Type B pancreatic cell (in vitro differentiated cells): Measurements from ENCODE around the gene FYB1. TPM values are rescaled to one million over a fixed set of nuclear protein-coding genes. Genes with fewer than 3 reads are reported as not detected.

Experiments used
- DNase-seq: peaks from one replicate; pipeline ENCODE4 v3.0.0; 2021; ENCODE audit warnings: mixed read lengths; ENCODE audit not compliant: unreplicated experiment; ENCODE audit errors: extremely low spot score
- H3K27ac Mint-ChIP-seq: 2 replicates; pipeline ENCODE4 v1.8.0; 2021; ENCODE audit warnings: mild to moderate bottlenecking, mixed read lengths
- H3K27me3 Mint-ChIP-seq: 2 replicates; pipeline ENCODE4 v1.8.0; 2021; ENCODE audit warnings: mixed read lengths
- H3K36me3 Mint-ChIP-seq: 2 replicates; pipeline ENCODE4 v1.8.0; 2021; ENCODE audit warnings: mixed read lengths
- H3K4me1 Mint-ChIP-seq: one replicate; pipeline ENCODE4 v1.8.0; 2021; ENCODE audit warnings: mixed read lengths; ENCODE audit not compliant: unreplicated experiment
- H3K4me3 Mint-ChIP-seq: 2 replicates; pipeline ENCODE4 v1.8.0; 2021; ENCODE audit warnings: mild to moderate bottlenecking, mixed read lengths
- H3K9me3 Mint-ChIP-seq: 2 replicates; pipeline ENCODE4 v1.8.0; 2021; ENCODE audit warnings: mixed read lengths
- total RNA-seq: library from RNA; stranded (reverse); gene quantifications from 2 replicates; pipeline ENCODE4 v1.2.1, GENCODE V29; 2021; ENCODE audit warnings: low replicate concordance
- TF ChIP-seq, protein P1 (sequence below): fragments of 200-600 bp; sonication (generic); conservative IDR thresholded peaks from 2 replicates; pipeline ENCODE4 v1.5.0; 2021; ENCODE audit warnings: antibody characterized with exemption, mild to moderate bottlenecking

Gene FYB1
- total RNA-seq, 1 donor from 2014 or later, result 0.24 TPM

DNA sequence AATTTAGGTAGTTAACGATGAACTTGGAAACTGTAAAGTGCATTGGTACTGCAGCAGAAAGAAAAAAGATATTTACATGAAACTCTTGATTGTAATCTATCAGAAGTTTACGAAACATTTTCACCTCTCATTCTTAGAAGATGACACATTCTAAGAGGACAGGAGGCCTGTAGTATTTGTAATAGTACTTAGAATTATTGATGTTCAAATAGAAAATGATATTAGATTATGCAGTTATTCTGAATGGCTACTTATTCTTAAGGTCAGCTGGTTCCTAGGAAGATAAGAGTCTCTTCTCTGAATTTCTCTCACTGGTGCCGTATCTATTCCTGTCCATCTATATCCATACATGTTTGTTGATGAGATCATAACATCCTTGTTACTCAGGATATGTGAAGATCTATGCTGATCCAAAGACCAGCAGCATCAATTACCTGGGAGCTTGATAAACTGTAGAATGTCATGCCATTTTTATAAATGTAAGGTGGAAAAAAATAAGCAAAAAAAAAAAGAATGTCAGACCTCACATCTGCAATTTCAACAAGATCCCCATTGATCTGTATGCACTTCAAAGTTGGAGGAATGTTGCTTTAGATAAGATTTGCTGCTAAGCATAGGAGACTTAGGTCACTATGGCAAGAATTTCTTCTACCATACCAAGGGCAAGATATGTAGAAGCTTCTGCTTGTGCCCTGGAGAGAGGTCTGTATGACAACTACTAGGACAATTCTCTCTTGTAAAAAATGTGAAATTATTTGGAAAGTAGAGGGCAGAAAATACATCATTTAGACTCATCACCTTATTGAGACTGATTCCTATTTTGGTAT, 102.8 kb downstream of the FYB1 start:
- DNase-seq, result no peak
- Mint-ChIP-seq H3K27ac (no peak overlapping the region), H3K27me3 (no peaks in the 10 kb centered on the region), H3K9me3 (no peaks in the 10 kb centered on the region), H3K4me1 (no peaks in the 10 kb centered on the region), H3K4me3 (no peak overlapping the region), H3K36me3 (no peaks in the 10 kb centered on the region)
- TF ChIP-seq, protein P1, sequence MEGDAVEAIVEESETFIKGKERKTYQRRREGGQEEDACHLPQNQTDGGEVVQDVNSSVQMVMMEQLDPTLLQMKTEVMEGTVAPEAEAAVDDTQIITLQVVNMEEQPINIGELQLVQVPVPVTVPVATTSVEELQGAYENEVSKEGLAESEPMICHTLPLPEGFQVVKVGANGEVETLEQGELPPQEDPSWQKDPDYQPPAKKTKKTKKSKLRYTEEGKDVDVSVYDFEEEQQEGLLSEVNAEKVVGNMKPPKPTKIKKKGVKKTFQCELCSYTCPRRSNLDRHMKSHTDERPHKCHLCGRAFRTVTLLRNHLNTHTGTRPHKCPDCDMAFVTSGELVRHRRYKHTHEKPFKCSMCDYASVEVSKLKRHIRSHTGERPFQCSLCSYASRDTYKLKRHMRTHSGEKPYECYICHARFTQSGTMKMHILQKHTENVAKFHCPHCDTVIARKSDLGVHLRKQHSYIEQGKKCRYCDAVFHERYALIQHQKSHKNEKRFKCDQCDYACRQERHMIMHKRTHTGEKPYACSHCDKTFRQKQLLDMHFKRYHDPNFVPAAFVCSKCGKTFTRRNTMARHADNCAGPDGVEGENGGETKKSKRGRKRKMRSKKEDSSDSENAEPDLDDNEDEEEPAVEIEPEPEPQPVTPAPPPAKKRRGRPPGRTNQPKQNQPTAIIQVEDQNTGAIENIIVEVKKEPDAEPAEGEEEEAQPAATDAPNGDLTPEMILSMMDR, result no peak

DNA sequence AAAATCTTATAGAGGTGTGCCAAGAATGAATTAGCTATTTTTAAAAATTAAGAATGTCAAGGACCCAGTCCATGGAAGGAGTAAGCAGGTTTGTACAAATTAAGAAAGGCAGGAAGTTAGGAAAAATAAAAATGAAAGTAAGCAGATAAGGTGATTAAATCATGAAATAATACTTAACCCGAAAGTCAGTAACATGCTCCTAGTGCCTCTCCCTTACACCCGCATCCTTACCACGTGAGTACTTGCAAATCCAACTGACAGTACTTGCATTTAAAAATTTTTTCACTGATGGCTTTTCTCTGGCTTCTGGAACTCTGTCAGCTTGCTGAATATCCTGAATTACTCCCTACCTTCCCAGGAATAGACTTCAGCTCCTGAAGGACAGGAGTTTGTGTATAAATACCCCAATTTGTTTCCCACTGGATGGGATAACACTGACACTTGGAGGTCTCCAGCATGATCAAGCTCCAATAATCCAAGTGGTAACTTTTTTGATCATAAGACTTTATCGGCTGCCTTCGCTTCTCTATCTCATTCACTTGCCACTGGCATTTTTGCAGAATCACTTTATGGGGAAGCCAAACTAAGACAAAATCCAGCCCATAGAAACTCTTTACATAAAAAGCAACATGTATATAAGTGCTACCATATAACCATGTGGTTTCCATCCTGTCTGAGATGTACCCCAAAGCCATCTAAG, 103.6 kb downstream of the FYB1 start:
- H3K27me3 Mint-ChIP-seq, result peaks cover 1% of the 10 kb centered on the region
- DNase-seq, result no peak
- H3K27ac Mint-ChIP-seq, result no peak overlapping the region
- H3K36me3 Mint-ChIP-seq, result no peaks in the 10 kb centered on the region
- TF ChIP-seq, protein P1, result no peak
- no peaks in the 10 kb centered on the region for H3K9me3 Mint-ChIP-seq
- no peak overlapping the region for H3K4me3 Mint-ChIP-seq
- H3K4me1 Mint-ChIP-seq, result no peaks in the 10 kb centered on the region

DNA sequence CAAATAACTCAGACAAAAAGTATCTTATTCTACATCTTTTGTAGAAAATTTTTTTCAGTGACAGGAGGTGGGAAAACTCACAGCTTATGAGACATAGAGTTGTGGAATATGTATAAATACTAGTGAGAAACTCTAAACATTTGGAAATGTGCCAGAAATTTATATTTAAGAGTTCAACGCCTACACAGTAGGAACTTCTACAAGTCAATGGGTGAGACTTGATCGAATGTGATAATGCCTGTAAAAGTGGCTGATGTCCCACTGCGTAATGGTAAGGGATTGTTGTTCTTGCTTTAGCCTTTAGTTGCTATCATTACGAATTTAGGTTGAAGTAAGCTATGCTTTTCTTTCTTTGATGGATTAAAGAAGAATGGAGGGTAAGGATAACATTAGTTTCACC, 105.2 kb downstream of the FYB1 start:
- no peak overlapping the region for H3K4me3 Mint-ChIP-seq
- no peaks in the 10 kb centered on the region for H3K36me3 Mint-ChIP-seq
- DNase-seq, result no peak
- H3K4me1 Mint-ChIP-seq, result no peaks in the 10 kb centered on the region
- no peak overlapping the region for H3K27ac Mint-ChIP-seq
- no peaks in the 10 kb centered on the region for H3K9me3 Mint-ChIP-seq
- peaks cover 5% of the 10 kb centered on the region for H3K27me3 Mint-ChIP-seq
- TF ChIP-seq, protein P1, result no peak

DNA sequence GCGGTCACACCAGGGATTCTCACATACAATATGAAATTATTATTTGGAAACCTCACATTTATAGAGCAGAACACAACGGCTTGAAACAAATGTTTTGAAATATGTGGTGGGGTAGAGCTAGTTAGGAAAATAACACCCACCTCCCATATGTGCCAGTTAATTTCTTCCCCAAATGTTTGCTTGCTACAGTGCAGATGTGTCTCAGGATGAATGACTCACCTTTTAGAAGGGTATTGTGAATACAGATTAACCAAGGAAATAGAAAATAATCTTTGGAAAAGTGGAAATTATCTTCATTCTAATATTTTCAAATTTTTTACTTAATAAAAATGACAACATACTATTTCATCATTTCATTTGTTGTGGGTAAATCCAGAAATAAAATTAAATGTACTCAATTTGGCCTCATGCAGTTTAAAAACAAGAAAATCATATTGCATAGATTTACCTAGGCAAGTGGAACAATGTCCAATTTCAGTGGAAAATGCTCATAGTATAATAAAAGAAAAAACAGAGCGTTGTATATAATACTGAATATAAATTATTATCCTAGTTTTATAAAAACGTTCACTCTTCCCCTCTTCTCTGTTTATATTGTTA, 105.9 kb downstream of the FYB1 start:
- no peaks in the 10 kb centered on the region for H3K9me3 Mint-ChIP-seq
- no peak overlapping the region for H3K27ac Mint-ChIP-seq
- no peak for DNase-seq
- peaks cover 5% of the 10 kb centered on the region for H3K27me3 Mint-ChIP-seq
- no peaks in the 10 kb centered on the region for H3K4me1 Mint-ChIP-seq
- H3K36me3 Mint-ChIP-seq, result no peaks in the 10 kb centered on the region
- H3K4me3 Mint-ChIP-seq, result no peak overlapping the region
- TF ChIP-seq, protein P1, result no peak

DNA sequence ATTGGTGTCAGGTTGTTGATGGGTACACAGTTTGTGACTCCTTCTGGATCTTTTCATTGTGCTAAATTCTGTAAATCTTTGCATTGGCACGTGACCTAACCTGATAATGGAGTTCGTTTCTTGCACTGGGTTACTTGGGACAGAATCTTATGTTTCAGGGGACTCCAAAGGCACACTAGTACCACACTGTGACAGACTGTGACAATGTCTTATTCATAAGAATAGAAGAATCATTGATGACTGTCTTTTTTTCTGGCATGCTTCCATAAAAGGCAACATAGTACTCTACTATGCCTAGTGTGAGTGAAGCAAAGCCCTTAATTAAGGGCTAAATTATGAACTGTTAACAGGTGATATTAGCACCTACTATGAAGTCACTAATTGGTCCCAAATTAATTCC, 109.8 kb downstream of the FYB1 start:
- Mint-ChIP-seq H3K36me3 (no peaks in the 10 kb centered on the region), H3K27me3 (peaks cover 5% of the 10 kb centered on the region), H3K4me3 (no peak overlapping the region), H3K9me3 (no peaks in the 10 kb centered on the region), H3K27ac (no peak overlapping the region), H3K4me1 (no peaks in the 10 kb centered on the region)
- TF ChIP-seq, protein P1, result no peak
- no peak for DNase-seq
